ENCODE results near the gene KIDINS220.
A peak's percentile ranks its signal among the peaks of the same experiment; 100 is the strongest.

KIDINS220 gene

DNA sequence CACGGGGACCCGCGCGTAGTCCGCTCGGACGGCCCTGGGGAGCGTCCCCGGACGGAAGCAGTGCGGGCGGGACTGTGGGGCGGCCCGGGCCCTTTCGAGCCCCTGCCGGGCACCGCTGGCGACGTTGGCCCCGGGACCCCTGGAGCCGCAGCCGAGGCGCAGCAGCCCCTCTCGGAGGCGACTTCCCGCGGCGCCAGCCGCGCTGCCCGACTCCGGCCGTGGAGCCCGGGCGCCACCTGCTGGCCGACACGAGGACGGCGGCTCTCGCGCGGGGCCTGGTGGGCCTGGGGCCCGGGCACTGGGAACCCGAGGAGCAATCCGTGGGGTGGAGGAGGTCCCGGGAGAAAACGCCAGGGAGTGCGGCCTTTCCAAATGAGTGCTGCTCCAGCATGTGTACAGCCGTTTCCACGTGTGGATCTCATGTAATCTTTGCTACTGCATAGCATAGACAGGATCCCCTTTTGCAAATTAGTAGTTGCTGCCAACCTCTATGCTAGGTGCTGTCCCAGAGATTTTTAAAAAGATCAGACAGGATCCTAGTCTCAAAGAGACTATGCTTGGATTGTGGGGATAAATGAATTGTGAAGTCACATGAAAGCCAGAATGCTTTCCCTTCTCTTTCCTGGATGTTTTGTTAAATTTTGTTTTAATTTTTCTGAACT lies 151.6 kb downstream of the KIDINS220 start:
- peak; percentile 80 for DNase-seq

DNA sequence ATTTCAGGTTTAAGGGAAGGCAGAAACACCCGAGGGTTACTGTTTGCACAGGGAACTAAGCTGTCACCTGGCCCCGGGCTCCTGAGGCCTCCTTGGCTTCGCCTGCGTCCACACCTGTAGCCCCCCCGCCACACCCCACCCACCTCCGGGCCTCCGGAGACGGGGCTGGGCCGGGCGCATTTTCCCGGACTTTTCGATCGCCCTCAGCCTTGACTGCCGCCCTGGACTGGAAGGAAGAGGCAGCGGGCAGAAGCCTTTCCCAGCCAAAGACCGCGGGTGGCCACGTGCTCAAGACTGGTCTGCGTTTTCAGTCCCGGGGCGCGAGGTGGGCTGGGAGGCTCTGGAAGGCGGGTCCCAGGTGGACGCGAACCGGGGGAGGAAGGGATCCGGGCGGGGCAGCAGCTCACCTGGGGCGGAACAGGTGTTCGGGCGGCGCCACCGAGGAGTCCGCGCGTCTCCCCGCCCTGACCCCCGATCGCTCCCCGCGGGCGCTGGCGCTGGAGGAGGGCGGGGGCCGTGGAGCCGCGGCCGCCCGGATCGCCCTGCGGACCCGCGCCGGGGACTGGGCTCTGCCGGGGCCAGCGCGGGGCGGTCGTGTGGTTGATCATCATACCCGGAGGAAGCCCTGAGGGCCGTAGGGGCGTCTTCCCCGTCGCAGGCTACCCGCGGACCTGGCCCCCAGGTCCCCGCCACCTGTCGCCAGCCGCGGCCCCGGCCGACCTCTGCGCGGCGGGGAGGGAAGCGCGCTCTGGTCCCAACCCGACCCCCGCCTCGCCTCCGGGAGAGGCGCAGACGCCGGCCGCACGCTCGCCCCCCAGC lies 152.3 kb downstream of the KIDINS220 start:
- peak; percentile 47 for DNase-seq

- DNase-seq: peak; percentile 59
Observed at GRCh38 chr2:8684540-8684877, 152.9 kb downstream of the KIDINS220 start.

GRCh38 chr2:8682719-8683667 lies 154.4 kb downstream of the KIDINS220 start:
- DNase-seq: peak; percentile 52

DNA sequence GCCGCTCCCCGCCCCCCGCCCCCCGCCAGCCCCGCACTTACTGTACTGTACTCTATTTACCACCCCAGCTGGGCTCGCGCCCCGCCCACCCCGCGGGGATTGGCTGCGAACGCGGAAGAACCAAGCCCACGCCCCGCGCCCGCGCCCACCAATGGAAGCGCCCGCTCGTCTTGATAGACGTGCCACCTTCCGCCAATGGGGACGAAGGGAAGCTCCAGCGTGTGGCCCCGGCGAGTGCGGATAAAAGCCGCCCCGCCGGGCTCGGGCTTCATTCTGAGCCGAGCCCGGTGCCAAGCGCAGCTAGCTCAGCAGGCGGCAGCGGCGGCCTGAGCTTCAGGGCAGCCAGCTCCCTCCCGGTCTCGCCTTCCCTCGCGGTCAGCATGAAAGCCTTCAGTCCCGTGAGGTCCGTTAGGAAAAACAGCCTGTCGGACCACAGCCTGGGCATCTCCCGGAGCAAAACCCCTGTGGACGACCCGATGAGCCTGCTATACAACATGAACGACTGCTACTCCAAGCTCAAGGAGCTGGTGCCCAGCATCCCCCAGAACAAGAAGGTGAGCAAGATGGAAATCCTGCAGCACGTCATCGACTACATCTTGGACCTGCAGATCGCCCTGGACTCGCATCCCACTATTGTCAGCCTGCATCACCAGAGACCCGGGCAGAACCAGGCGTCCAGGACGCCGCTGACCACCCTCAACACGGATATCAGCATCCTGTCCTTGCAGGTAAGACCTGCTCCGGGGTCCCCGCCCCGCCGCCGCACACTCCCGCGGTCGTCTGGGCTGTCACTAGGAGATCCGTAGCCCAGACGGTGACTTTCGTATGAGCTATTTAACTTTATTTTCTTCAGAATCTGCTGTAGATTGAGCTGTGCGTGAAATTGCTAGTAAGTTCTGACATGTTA lies 155.4 kb downstream of the KIDINS220 start, which contains the start of gene ID2:
TSS of gene ID2 (plus strand) at position 271 of the 907 bp plus-strand sequence. CDS start at position 381, 110 bp downstream.
- peak; percentile 99 for DNase-seq

DNA sequence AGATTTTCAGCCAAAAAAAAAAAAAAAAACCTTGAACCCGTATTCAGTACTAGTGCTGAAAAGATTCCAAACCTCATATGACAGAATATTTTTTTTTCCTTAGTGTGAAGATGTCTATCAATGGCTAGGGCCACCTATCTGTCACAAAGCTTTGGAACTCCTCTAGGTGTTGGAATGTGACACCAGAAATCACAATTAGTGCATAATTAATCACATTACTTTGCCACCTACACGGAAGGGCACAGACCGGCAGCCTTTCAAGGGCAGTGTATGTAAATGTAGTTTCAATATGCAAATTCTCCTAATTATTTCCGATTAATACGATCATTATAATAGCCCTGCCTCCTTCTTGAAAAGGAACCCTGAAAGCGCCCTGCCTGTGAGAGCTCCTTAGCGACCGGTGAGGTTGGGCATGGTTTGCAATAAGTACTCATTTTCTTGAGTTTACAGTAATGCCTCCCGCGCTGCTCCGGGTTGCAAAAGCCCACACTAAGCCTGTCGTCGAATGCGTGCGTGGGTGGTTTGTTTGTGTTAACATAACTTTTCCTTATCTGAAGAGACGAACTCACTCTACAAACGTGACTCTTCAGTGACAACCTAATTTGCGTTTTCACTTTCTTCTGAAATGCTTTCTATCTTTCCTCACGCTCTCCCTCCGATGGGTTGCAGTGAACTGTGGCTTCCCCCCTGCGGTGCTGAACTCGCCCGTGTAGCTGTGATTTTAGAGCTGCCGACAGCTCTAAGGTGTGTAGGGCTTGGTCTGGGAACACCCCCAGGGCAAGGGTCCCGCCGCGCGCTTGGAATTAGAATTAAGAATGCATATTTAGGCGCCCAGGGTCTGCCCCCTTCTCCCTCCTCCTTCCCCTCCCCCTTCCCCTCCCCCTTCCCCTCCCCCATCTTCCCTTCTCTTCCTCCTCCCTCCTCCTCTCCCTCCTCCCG lies 156.3 kb downstream of the KIDINS220 start:
- DNase-seq: peak; percentile 70

DNA sequence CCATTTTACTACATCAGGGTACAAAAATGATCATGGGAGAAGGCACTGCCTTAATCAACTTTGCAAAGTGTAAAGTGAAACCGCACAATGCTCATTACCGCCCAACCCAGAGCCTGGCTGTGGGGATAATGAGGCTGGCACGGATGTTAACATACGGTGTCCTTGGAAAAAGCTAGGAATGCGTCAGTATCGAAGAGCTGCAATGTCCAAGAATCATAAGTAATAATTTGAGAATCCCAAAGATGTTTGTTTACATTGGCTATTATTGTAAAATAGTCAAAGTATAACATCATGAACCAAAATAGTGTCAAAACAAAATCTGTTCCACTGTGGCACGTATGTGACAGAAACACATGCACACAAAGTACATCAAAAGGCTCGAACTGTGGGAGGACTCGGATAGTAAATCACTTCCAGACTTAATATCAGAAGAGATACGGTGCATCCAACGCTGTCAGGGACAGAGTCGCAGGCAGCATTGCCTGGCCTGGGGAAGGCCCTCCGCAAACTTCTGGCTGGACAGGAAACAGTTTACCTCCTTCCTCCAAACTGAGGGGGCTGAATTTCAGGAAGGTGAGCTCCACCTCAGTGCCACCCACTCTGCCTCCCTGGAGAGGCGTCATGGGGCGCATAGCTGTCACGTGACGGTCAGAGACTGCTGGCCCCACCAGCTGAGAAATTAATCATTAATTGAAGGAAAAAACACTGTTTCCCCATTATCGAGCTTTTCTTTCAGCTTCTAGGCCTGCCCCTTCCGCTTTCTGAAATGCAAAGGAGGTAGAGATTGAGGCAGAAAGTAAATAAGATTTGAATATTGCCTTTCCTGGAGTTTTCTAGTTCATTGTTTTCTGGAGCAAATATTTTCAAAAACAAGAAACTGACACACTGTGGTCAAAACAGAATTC lies 157.3 kb downstream of the KIDINS220 start:
- DNase-seq: no peak

GRCh38 chr2:8679567-8679826 lies 157.9 kb downstream of the KIDINS220 start:
- DNase-seq: no peak

Measured in CD4-positive, alpha-beta T cell treated with Interleukin-21 for 1 hour (primary cell).